Ishikawa (cell line): Measurements from ENCODE around the gene EFNA1.

ENCODE experiments used
- CEBPB ChIP-seq: IDR thresholded peaks from 2 replicates; pipeline ENCODE4 v1.6.1; 2012
- CREB1 ChIP-seq: IDR thresholded peaks from 2 replicates; pipeline ENCODE4 v1.6.1; 2012; ENCODE audit warnings: low read depth
- EGR1 ChIP-seq: IDR thresholded peaks from 2 replicates; pipeline ENCODE4 v1.6.1; 2012
- EP300 ChIP-seq: IDR thresholded peaks from 2 replicates; pipeline ENCODE4 v1.6.1; 2012; ENCODE audit warnings: borderline replicate concordance
- FOXM1 ChIP-seq: IDR thresholded peaks from 2 replicates; pipeline ENCODE4 v1.6.1; 2012; ENCODE audit warnings: low read depth, borderline replicate concordance
- MAX ChIP-seq: IDR thresholded peaks from 2 replicates; pipeline ENCODE4 v1.6.1; 2012
- NFIC ChIP-seq: IDR thresholded peaks from 2 replicates; pipeline ENCODE4 v1.6.1; 2012
- RAD21 ChIP-seq: IDR thresholded peaks from 2 replicates; pipeline ENCODE4 v1.6.1; 2012; ENCODE audit warnings: low read depth
- REST ChIP-seq: IDR thresholded peaks from 2 replicates; pipeline ENCODE4 v1.6.1; 2012; ENCODE audit warnings: low read depth, mild to moderate bottlenecking
- TAF1 ChIP-seq: IDR thresholded peaks from 2 replicates; pipeline ENCODE4 v1.6.1; 2012; ENCODE audit warnings: low read depth, mild to moderate bottlenecking
- TCF12 ChIP-seq: IDR thresholded peaks from 2 replicates; pipeline ENCODE4 v1.6.1; 2012; ENCODE audit warnings: low read depth
- TEAD4 ChIP-seq: IDR thresholded peaks from 2 replicates; pipeline ENCODE4 v1.6.1; 2012
- YY1 ChIP-seq: IDR thresholded peaks from 2 replicates; pipeline ENCODE4 v1.6.1; 2012; ENCODE audit warnings: low read depth
- ZBTB7A ChIP-seq: IDR thresholded peaks from 2 replicates; pipeline ENCODE4 v1.6.1; 2012; ENCODE audit warnings: low read depth
- TF ChIP-seq, protein P1 (sequence below): IDR thresholded peaks from 2 replicates; pipeline ENCODE4 v1.6.1; 2012

EFNA1 gene

GRCh38 chr1:155105604-155106011 lies 22.1 kb upstream of the EFNA1 start:
- no peak for TF ChIP-seq CREB1
- no peak for TF ChIP-seq CEBPB

- TF ChIP-seq EGR1 = no peak
- TF ChIP-seq, protein P1, sequence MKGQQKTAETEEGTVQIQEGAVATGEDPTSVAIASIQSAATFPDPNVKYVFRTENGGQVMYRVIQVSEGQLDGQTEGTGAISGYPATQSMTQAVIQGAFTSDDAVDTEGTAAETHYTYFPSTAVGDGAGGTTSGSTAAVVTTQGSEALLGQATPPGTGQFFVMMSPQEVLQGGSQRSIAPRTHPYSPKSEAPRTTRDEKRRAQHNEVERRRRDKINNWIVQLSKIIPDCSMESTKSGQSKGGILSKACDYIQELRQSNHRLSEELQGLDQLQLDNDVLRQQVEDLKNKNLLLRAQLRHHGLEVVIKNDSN = no peak
- TF ChIP-seq RAD21 = no peak
- no peak for TF ChIP-seq TEAD4
- TF ChIP-seq ZBTB7A = no peak
Measured at GRCh38 chr1:155106862-155107261, 20.8 kb upstream of the EFNA1 start.

DNA sequence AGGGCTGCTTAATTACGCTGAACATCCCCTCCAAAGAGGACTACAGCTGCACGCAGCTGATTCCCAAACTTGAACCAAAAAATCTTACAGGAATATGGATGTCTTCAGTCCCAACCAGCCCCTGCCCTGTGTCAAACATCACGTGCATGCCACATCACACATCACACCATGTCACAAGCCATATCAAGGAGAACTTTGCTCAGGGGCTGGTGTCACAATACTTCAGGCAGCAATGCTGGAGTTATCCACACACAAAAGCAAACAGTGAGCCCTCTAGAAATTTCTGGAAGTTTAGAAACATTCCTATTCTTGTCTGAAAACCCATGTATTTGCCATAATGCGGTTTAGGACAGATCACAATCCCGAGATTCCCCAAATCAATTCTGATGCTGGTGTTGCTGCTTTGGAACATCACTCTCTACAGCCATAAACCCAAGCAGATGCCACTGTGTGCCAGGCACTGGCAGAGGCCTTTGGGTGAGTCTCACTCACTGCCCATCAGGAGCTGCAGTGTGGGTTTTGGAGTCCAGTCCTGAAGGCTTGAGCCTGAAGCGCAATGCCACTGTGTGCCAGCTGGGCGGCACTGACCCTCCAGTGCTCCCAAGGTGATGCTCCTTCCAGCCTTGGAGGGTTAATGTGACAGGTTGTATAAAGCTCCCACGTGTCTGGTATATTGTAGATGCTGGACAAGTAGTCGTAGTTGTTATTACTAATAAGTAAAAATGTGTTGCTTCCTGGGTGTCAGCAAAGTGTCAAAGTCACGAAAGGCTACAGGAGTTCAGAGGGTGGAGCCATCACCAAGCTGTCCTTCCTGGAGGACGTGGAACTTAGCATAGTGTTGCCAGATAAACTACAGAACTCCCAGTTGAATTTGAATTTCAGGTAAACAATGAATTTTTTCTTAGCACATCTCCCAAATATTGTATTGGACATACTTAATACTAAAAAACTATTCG lies 20.1 kb upstream of the EFNA1 start:
- TF ChIP-seq REST = no peak

DNA sequence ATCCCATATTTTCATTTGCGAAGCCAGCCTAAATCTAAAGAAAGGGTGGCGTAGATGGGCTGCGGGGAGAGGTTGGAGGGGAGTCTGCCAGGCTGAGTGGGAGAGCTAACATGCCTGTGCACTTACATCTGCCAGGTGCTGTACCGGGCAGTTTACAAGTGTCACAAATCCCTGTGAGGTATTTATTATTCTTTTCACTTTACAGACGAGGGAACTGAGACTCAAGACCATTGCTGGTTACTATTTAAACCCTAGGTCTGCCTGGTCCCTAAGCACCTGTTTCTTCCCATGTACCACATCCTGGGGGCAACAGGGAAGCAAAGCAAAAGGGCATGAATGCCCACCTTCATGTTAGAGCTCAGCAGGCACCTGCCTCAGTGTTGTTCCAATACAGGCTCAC lies 19.4 kb upstream of the EFNA1 start:
- no peak for TF ChIP-seq ZBTB7A
- no peak for TF ChIP-seq EGR1
- TF ChIP-seq REST = no peak
- no peak for TF ChIP-seq YY1
- TF ChIP-seq FOXM1 = no peak
- TF ChIP-seq TAF1 = no peak
- no peak for TF ChIP-seq MAX
- TF ChIP-seq NFIC = no peak
- no peak for TF ChIP-seq TEAD4
- TF ChIP-seq TCF12 = no peak
- no peak for TF ChIP-seq CREB1
- TF ChIP-seq CEBPB = no peak
- no peak for TF ChIP-seq RAD21
- no peak for TF ChIP-seq EP300
- TF ChIP-seq, protein P1 = no peak

GRCh38 chr1:155110381-155110780 lies 17.3 kb upstream of the EFNA1 start:
- TF ChIP-seq, protein P1 = no peak
- no peak for TF ChIP-seq TEAD4
- no peak for TF ChIP-seq ZBTB7A
- no peak for TF ChIP-seq CEBPB
- no peak for TF ChIP-seq EP300
- no peak for TF ChIP-seq FOXM1
- no peak for TF ChIP-seq REST
- no peak for TF ChIP-seq NFIC
- no peak for TF ChIP-seq TAF1
- no peak for TF ChIP-seq EGR1
- no peak for TF ChIP-seq RAD21
- TF ChIP-seq MAX = no peak
- TF ChIP-seq YY1 = no peak
- TF ChIP-seq TCF12 = no peak
- TF ChIP-seq CREB1 = no peak
